ENCODE results near the gene TMEM198. TPM values are rescaled to one million over a fixed set of nuclear protein-coding genes. Genes with fewer than 3 reads are reported as not detected.

Gene TMEM198
- total and polyA plus RNA-seq, 2 experiments from 2014 or later, result 5.6 to 13.7 TPM

DNA sequence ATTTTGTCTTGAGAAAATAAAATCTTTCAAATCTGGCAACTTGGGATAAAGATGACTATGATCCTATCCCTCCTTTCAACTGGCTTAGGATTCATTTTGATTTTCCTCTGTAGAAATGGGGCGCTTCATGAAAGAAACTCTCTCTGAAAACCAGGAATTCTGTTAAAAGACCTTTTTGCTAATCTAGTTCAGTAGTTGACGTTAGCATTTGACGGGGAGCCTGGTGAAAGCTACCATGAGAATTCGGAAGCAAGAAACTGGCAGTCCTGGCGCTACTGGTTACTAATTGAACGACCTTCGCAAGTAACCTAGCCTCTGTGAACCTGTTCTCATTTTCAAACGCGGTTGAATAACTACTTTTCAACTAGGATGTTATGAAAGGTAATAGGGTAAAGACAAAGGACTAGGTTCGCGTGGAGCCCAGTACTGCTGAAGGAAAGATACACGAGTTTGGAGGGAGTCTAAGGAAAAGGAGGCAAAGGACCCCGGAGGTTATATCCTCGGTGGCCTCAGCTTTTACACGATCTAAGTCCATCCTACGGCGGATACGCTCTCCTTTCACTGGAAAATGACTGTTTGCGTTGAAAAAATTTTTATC lies 53.2 kb downstream of the TMEM198 start (continued):
- TF ChIP-seq, protein P1, sequence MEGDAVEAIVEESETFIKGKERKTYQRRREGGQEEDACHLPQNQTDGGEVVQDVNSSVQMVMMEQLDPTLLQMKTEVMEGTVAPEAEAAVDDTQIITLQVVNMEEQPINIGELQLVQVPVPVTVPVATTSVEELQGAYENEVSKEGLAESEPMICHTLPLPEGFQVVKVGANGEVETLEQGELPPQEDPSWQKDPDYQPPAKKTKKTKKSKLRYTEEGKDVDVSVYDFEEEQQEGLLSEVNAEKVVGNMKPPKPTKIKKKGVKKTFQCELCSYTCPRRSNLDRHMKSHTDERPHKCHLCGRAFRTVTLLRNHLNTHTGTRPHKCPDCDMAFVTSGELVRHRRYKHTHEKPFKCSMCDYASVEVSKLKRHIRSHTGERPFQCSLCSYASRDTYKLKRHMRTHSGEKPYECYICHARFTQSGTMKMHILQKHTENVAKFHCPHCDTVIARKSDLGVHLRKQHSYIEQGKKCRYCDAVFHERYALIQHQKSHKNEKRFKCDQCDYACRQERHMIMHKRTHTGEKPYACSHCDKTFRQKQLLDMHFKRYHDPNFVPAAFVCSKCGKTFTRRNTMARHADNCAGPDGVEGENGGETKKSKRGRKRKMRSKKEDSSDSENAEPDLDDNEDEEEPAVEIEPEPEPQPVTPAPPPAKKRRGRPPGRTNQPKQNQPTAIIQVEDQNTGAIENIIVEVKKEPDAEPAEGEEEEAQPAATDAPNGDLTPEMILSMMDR (conservative IDR thresholded peaks at IDR 0.05; ENCODE audit: low read depth in 2 of 2), result no peak
- TF ChIP-seq, protein P2, sequence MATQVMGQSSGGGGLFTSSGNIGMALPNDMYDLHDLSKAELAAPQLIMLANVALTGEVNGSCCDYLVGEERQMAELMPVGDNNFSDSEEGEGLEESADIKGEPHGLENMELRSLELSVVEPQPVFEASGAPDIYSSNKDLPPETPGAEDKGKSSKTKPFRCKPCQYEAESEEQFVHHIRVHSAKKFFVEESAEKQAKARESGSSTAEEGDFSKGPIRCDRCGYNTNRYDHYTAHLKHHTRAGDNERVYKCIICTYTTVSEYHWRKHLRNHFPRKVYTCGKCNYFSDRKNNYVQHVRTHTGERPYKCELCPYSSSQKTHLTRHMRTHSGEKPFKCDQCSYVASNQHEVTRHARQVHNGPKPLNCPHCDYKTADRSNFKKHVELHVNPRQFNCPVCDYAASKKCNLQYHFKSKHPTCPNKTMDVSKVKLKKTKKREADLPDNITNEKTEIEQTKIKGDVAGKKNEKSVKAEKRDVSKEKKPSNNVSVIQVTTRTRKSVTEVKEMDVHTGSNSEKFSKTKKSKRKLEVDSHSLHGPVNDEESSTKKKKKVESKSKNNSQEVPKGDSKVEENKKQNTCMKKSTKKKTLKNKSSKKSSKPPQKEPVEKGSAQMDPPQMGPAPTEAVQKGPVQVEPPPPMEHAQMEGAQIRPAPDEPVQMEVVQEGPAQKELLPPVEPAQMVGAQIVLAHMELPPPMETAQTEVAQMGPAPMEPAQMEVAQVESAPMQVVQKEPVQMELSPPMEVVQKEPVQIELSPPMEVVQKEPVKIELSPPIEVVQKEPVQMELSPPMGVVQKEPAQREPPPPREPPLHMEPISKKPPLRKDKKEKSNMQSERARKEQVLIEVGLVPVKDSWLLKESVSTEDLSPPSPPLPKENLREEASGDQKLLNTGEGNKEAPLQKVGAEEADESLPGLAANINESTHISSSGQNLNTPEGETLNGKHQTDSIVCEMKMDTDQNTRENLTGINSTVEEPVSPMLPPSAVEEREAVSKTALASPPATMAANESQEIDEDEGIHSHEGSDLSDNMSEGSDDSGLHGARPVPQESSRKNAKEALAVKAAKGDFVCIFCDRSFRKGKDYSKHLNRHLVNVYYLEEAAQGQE (IDR thresholded peaks at IDR 0.05; ENCODE audit: unreplicated experiment), result no peak
- no peak for TF ChIP-seq STAT1 (IDR thresholded peaks at IDR 0.05; ENCODE audit: unreplicated experiment)

DNA sequence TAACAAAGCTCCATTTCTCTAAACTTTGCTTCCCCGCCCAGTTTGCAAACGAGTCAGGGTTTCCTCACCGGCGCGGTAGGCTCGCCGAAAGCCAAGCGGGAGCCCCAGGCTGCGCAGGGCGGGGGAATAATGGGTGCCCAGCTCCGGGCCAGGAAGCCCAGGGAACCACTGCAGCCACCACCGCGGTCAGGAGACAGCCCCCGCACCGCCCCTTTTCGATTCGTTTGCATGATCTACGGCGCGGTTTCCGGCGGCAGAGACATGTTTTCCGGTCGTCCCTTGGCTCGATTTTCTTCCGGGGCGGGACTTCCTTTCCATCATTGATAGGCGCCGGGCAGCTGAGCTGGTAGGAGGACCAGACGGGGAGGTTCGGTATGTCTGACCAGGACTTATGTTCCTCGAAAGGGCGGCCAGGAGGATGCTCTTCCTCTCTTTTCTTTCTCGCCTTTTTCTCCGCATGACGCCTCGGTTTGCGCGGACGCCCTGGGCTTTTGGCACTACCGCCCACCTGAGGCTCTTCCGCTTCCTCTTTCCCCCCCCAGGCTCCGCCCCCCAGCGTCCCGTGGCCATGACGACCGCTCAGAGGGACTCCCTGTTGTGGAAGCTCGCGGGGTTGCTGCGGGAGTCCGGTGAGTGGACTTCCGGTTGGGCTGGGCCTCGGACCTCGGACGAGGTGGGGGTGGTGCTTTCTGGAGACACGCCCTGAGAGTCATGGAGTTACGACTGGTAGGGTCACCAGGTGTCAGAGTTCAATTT lies 53.9 kb downstream of the TMEM198 start, which contains the start of gene STK11IP:
STK11IP (plus strand) TSS at position 306 of the 756 bp plus-strand sequence; CDS start at position 569, 263 bp downstream.
- Histone ChIP-seq H3K4me1 (ENCODE audit: insufficient read depth) (peaks cover 26% of the 10 kb centered on the region), H3F3A (replicated peaks; ENCODE audit: low read depth) (peaks cover 4% of the 10 kb centered on the region), H3K27me3 (ENCODE audit: insufficient read depth) (no peaks in the 10 kb centered on the region), H3K36me3 (ENCODE audit: insufficient read depth) (no peaks in the 10 kb centered on the region), H4K20me1 (replicated peaks; ENCODE audit: insufficient read depth) (no peaks in the 10 kb centered on the region), H3K4me3 (peak within 1 kb of the TSS; percentile 57), H3K9me2 (ENCODE audit: insufficient read depth) (no peaks in the 10 kb centered on the region), H3K27ac (ENCODE audit: low read depth) (peak within 1 kb of the TSS; percentile 97), H3K4me2 (peak within 1 kb of the TSS; percentile 81), H2AFZ (no peak within 1 kb of the TSS), H3K79me2 (replicated peaks; ENCODE audit: insufficient read depth) (peaks cover 9% of the 10 kb centered on the region; the same call in 1 of the 2 replicates)
- H3K27me3 Mint-ChIP-seq (ENCODE audit: insufficient read depth, low read depth, poor library complexity), result peaks cover 2% of the 10 kb centered on the region
- peak; percentile 99 for DNase-seq (ENCODE audit: low spot score)
- H3K9me3 Mint-ChIP-seq, result no peaks in the 10 kb centered on the region; the same call in 2 of the 3 replicates
- H3K36me3 Mint-ChIP-seq (ENCODE audit: low read depth), result peaks cover 2% of the 10 kb centered on the region; the same call in 2 of the 3 replicates
- H3K4me1 Mint-ChIP-seq, result peaks cover 27% of the 10 kb centered on the region
- peak within 1 kb of the TSS; percentile 99 for H3K27ac Mint-ChIP-seq
- H3K4me3 Mint-ChIP-seq, result peak within 1 kb of the TSS; percentile 96
- peak; percentile 92 for ATAC-seq
- TF ChIP-seq POLR2AphosphoS5 (IDR thresholded peaks at IDR 0.05; ENCODE audit: low read depth) (peak; percentile 88), CREB1 (CRISPR knock-in tag; IDR thresholded peaks at IDR 0.05; ENCODE audit: low read depth) (peak; percentile 77), ZNF331 (CRISPR knock-in tag; IDR thresholded peaks at IDR 0.05; ENCODE audit: low read depth) (no peak), STAT1 (IDR thresholded peaks at IDR 0.05; ENCODE audit: unreplicated experiment) (no peak), JUNB (IDR thresholded peaks at IDR 0.05; ENCODE audit: unreplicated experiment) (no peak), NANOG (IDR thresholded peaks at IDR 0.05; ENCODE audit: borderline replicate concordance) (no peak), EZH2phosphoT487 (IDR thresholded peaks at IDR 0.05; ENCODE audit: unreplicated experiment) (no peak)
- TF ChIP-seq, protein P3, sequence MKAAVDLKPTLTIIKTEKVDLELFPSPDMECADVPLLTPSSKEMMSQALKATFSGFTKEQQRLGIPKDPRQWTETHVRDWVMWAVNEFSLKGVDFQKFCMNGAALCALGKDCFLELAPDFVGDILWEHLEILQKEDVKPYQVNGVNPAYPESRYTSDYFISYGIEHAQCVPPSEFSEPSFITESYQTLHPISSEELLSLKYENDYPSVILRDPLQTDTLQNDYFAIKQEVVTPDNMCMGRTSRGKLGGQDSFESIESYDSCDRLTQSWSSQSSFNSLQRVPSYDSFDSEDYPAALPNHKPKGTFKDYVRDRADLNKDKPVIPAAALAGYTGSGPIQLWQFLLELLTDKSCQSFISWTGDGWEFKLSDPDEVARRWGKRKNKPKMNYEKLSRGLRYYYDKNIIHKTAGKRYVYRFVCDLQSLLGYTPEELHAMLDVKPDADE (IDR thresholded peaks at IDR 0.05), result peak; percentile 72
- TF ChIP-seq, protein P2 (IDR thresholded peaks at IDR 0.05; ENCODE audit: unreplicated experiment), result no peak
- TF ChIP-seq, protein P1 (conservative IDR thresholded peaks at IDR 0.05; ENCODE audit: low read depth in 2 of 2), result no peak

All from GM23338 (cell line).